Raji (cell line): ENCODE data around the gene OR52W1.

Experiments used
- POLR2A ChIP-seq: IDR thresholded peaks from 2 replicates; pipeline ENCODE4 v1.6.1; 2011; ENCODE audit warnings: low read depth, low read length, control low read depth; ENCODE audit not compliant: insufficient read depth

Gene OR52W1

GRCh38 chr11:6199174-6199810 lies at the start of gene OR52W1:
Gene OR52W1, plus strand, starts transcription at chr11:6199224. Its CDS starts 0 bp downstream, at chr11:6199224.
- no peak for TF ChIP-seq POLR2A

GRCh38 chr11:6151117-6151516 lies 47.9 kb upstream of the OR52W1 start:
- TF ChIP-seq POLR2A, result no peak

- no peak for TF ChIP-seq POLR2A
Measured at GRCh38 chr11:6152126-6152525, 46.9 kb upstream of the OR52W1 start.

GRCh38 chr11:6156628-6157359 lies 42.2 kb upstream of the OR52W1 start:
- TF ChIP-seq POLR2A, result no peak

GRCh38 chr11:6170226-6170625 lies 28.8 kb upstream of the OR52W1 start, which contains the start of gene OR52B2:
Gene OR52B2, minus strand, starts transcription at chr11:6170326. Its CDS starts 0 bp downstream, at chr11:6170326.
- no peak for TF ChIP-seq POLR2A

- no peak for TF ChIP-seq POLR2A
Measured at GRCh38 chr11:6175440-6175839, 23.6 kb upstream of the OR52W1 start.

GRCh38 chr11:6191742-6192141 lies 7.3 kb upstream of the OR52W1 start:
- TF ChIP-seq POLR2A, result no peak

- no peak for TF ChIP-seq POLR2A
Measured at GRCh38 chr11:6194065-6194581, 4.9 kb upstream of the OR52W1 start.

GRCh38 chr11:6196396-6196795 lies 2.6 kb upstream of the OR52W1 start:
- no peak for TF ChIP-seq POLR2A

- TF ChIP-seq POLR2A, result no peak
Measured at GRCh38 chr11:6197466-6198200, 1.4 kb upstream of the OR52W1 start.

GRCh38 chr11:6200975-6201374 lies 2.0 kb downstream of the OR52W1 start:
- no peak for TF ChIP-seq POLR2A

- TF ChIP-seq POLR2A, result no peak
Measured at GRCh38 chr11:6201481-6201880, 2.5 kb downstream of the OR52W1 start.

- no peak for TF ChIP-seq POLR2A
Measured at GRCh38 chr11:6202041-6202440, 3.0 kb downstream of the OR52W1 start.

GRCh38 chr11:6203327-6203726 lies 4.3 kb downstream of the OR52W1 start:
- TF ChIP-seq POLR2A, result no peak

- no peak for TF ChIP-seq POLR2A
Measured at GRCh38 chr11:6204706-6205105, 5.7 kb downstream of the OR52W1 start.

- TF ChIP-seq POLR2A, result no peak
Measured at GRCh38 chr11:6205366-6205765, 6.3 kb downstream of the OR52W1 start, which contains the start of gene C11orf42. Gene C11orf42, plus strand, starts transcription at chr11:6205557. Its CDS starts 59 bp downstream, at chr11:6205616.
